HepG2 (cell line): ENCODE results near the gene HMGN4. TPM values are rescaled to one million over a fixed set of nuclear protein-coding genes. Genes with fewer than 3 reads are reported as not detected.

Experiments used
- ATAC-seq: fragments of 200-7000 bp; cut with Tn5 transposase; 3 replicates; pipeline ENCODE4 v1.9.1; 2020; ENCODE audit warnings: mild to moderate bottlenecking, moderate library complexity
- BruUV-seq: library from RNA; stranded (reverse); fragments of 400-500 nt; replicated peaks from 2 replicates; lab custom pipeline; 2021; lab: Mats Ljungman, UMichigan
- CTCF ChIA-PET: fragments of 300-600 bp; formaldehyde crosslinking; extraction: SDS; loops from one replicate; lab custom pipeline; 2021; ENCODE audit warnings: low total read pairs, inconsistent platforms, low intra/inter-chr PET ratio; lab: Yijun Ruan, JAX
- POLR2A ChIA-PET: fragments of 350-600 bp; sonication (Branson Sonifier 250); formaldehyde crosslinking; loops from one replicate; lab custom pipeline; 2020; ENCODE audit warnings: antibody characterized with exemption, inconsistent platforms; lab: Yijun Ruan, JAX
- DNase-seq: peaks from one replicate; pipeline ENCODE4 v3.0.0-alpha.2; 2015; ENCODE audit warnings: low spot score
- FAIRE-seq: peaks from 3 replicates; lab custom pipeline; 2011; peaks lifted over from hg19 to GRCh38; lab: Jason Lieb, UNC
- H2AFZ ChIP-seq: one replicate; pipeline ENCODE4 v1.6.1; 2011; ENCODE audit warnings: low read length, inconsistent platforms
- H3K27ac ChIP-seq: fragments of 300-600 bp; 3 replicates; pipeline ENCODE4 v1.8.0; 2011; ENCODE audit warnings: mixed run types, mild to moderate bottlenecking, mixed read lengths, low read length, inconsistent platforms; ENCODE audit not compliant: insufficient read depth; ENCODE audit errors: extremely low read length
- H3K27me3 ChIP-seq, 2 experiments: fragments of 200-600 bp in 1 of 2; 2 replicates in 1 of 2; 3 replicates in 1 of 2; pipeline versions ENCODE4 v1.6.0 to v1.8.0; 2011; ENCODE audit warnings: low read length in 2 of 2, mild to moderate bottlenecking in 2 of 2, moderate library complexity in 2 of 2, inconsistent platforms in 1 of 2; ENCODE audit not compliant: insufficient read depth in 2 of 2, control insufficient read depth in 1 of 2
- H3K36me3 ChIP-seq, 2 experiments: fragments of 200-600 bp in 1 of 2; replicated peaks in 1 of 2; 2 replicates in 1 of 2; 3 replicates in 1 of 2; pipeline versions ENCODE4 v1.5.1 to v1.8.0; 2011; ENCODE audit warnings: low read length in 2 of 2, inconsistent platforms in 1 of 2; ENCODE audit not compliant: insufficient read depth in 2 of 2, control insufficient read depth in 1 of 2
- H3K4me1 ChIP-seq: 2 replicates; pipeline ENCODE4 v1.5.1; 2012; ENCODE audit warnings: low read length, inconsistent platforms; ENCODE audit not compliant: insufficient read depth
- H3K4me2 ChIP-seq: 2 replicates; pipeline ENCODE4 v1.6.0; 2011; ENCODE audit warnings: low read depth, low read length, inconsistent platforms
- H3K4me3 ChIP-seq, 3 experiments: fragments of 200-600 bp in 1 of 3; sonication (generic), shearing (Covaris generic) in 1 of 3; replicated peaks in 1 of 3; 2 replicates each; pipeline ENCODE4 v1.5.1; 2011 to 2016; ENCODE audit warnings: low read length in 3 of 3, inconsistent platforms in 2 of 3, low read depth in 2 of 3, mild to moderate bottlenecking in 2 of 3, control low read depth in 1 of 3, mixed read lengths in 1 of 3; ENCODE audit not compliant: insufficient read depth in 1 of 3
- H3K79me2 ChIP-seq: one replicate; pipeline ENCODE4 v1.6.1; 2011; ENCODE audit warnings: low read length, inconsistent platforms; ENCODE audit not compliant: insufficient read depth
- H3K9ac ChIP-seq: 2 replicates; pipeline ENCODE4 v1.6.0; 2011; ENCODE audit warnings: mild to moderate bottlenecking, low read depth, low read length, inconsistent platforms; ENCODE audit not compliant: insufficient read depth
- H3K9me3 ChIP-seq: 2 replicates; pipeline ENCODE4 v1.5.1; 2012; ENCODE audit warnings: mild to moderate bottlenecking, low read length
- H4K20me1 ChIP-seq: 2 replicates; pipeline ENCODE4 v1.6.0; 2011; ENCODE audit warnings: inconsistent platforms, mild to moderate bottlenecking, low read length, moderate library complexity; ENCODE audit not compliant: insufficient read depth
- CENPBD1 ChIP-seq: sonication (generic); formaldehyde crosslinking; IDR thresholded peaks from 2 replicates; pipeline ENCODE4 v1.8.0; 2022; ENCODE audit warnings: missing genetic modification reagents, low read depth, mild to moderate bottlenecking, borderline replicate concordance
- CTCF ChIP-seq: sonication (generic); formaldehyde crosslinking; IDR thresholded peaks from 2 replicates; pipeline ENCODE4 v1.5.0; 2020; ENCODE audit warnings: mild to moderate bottlenecking, missing genetic modification reagents, moderate library complexity
- FLYWCH1 ChIP-seq: sonication (generic); formaldehyde crosslinking; IDR thresholded peaks from 2 replicates; pipeline ENCODE4 v1.8.1; 2023; ENCODE audit warnings: mild to moderate bottlenecking, missing genetic modification reagents
- GZF1 ChIP-seq: sonication (generic); formaldehyde crosslinking; IDR thresholded peaks from 2 replicates; pipeline ENCODE4 v1.5.1; 2020; ENCODE audit warnings: mild to moderate bottlenecking, missing genetic modification reagents
- HNRNPH1 ChIP-seq: fragments of 200-400 bp; formaldehyde crosslinking; optimal IDR thresholded peaks from 2 replicates; pipeline ENCODE3; 2017; ENCODE audit warnings: mild to moderate bottlenecking, low read depth, low read length
- ISX ChIP-seq: sonication (generic); formaldehyde crosslinking; conservative IDR thresholded peaks from 2 replicates; pipeline ENCODE4 v1.5.0; 2020; ENCODE audit warnings: missing genetic modification reagents
- MATR3 ChIP-seq: sonication (generic); formaldehyde crosslinking; IDR thresholded peaks from 2 replicates; pipeline ENCODE4 v1.4.0; 2020; ENCODE audit warnings: missing genetic modification reagents
- RXRB ChIP-seq: IDR thresholded peaks from 2 replicates; pipeline ENCODE4 v1.6.1; 2016; ENCODE audit warnings: borderline replicate concordance, missing genetic modification reagents, missing compliant biosample characterization
- SUZ12 ChIP-seq: fragments of 150-350 bp; IDR thresholded peaks from 2 replicates; pipeline ENCODE4 v1.6.1; 2014; ENCODE audit warnings: low read depth, low read length
- TMF1 ChIP-seq: sonication (generic); formaldehyde crosslinking; IDR thresholded peaks from 2 replicates; pipeline ENCODE4 v1.8.1; 2022; ENCODE audit warnings: low read depth, missing genetic modification reagents
- ZBTB43 ChIP-seq: sonication (generic); formaldehyde crosslinking; conservative IDR thresholded peaks from 2 replicates; pipeline ENCODE4 v1.4.0; 2020; ENCODE audit warnings: missing genetic modification reagents
- ZNF20 ChIP-seq: sonication (generic); formaldehyde crosslinking; IDR thresholded peaks from 2 replicates; pipeline ENCODE4 v1.4.0; 2020; ENCODE audit warnings: mild to moderate bottlenecking, moderate library complexity, missing genetic modification reagents
- ZNF30 ChIP-seq: sonication (generic); formaldehyde crosslinking; IDR thresholded peaks from 2 replicates; pipeline ENCODE4 v1.5.0; 2020; ENCODE audit warnings: mild to moderate bottlenecking, missing genetic modification reagents
- ZNF383 ChIP-seq: sonication (generic); formaldehyde crosslinking; IDR thresholded peaks from 2 replicates; pipeline ENCODE4 v1.4.0; 2020; ENCODE audit warnings: missing genetic modification reagents, mild to moderate bottlenecking, borderline replicate concordance
- ZNF605 ChIP-seq: sonication (generic); formaldehyde crosslinking; IDR thresholded peaks from 2 replicates; pipeline ENCODE4 v1.8.0; 2022; ENCODE audit warnings: mild to moderate bottlenecking, missing genetic modification reagents
- WGBS: methylation state at CpG from one replicate; pipeline ENCODE4 v1.1.6; 2017; ENCODE audit warnings: low lambda C conversion rate; 5-methylcytosine and 5-hydroxymethylcytosine counted together
- in situ Hi-C: cut with HindIII; loops from 2 replicates; pipeline ENCODE4 v1.10.0; 2017; ENCODE audit warnings: low pct_unique_long_range_greater_than_20kb; ENCODE audit not compliant: extremely low pct_ligation_motif_present
- intact Hi-C: fragments of 100-400 bp; cut with micrococcal nuclease; formaldehyde crosslinking; loops from one replicate; pipeline ENCODE4 v1.10.0; 2022; ENCODE audit not compliant: unreplicated experiment
- polyA plus RNA-seq, 8 experiments: library from polyadenylated mRNA; depleted of rRNA in 3 of 8; stranded (reverse) in 7 of 8; unstranded in 1 of 8; fragments of >200 nt; fragmentation: Illumina TruSeq in 4 of 8; extraction: Trizol in 4 of 8; gene quantifications; 2 replicates each; pipeline versions ENCODE4 v1.2.1 to v1.2.3, GENCODE V29; 2011 to 2016; ENCODE audit warnings: low read depth in 4 of 8, missing spikeins in 1 of 8, mixed read lengths in 1 of 8; ENCODE audit not compliant: insufficient read depth in 1 of 8
- total RNA-seq, 5 experiments: library from RNA; depleted of rRNA; stranded (reverse); fragments of >200 nt; fragmentation: Illumina TruSeq; extraction: Trizol; gene quantifications; 2 replicates each; pipeline ENCODE4 v1.2.3, GENCODE V29; 2016; ENCODE audit warnings: low read depth in 1 of 5
- TF ChIP-seq, protein P1 (sequence below): fragments of 450-650 bp; IDR thresholded peaks from 2 replicates; pipeline ENCODE4 v1.6.1; 2017
- TF ChIP-seq, protein P2 (sequence below): sonication (generic); formaldehyde crosslinking; IDR thresholded peaks from 2 replicates; pipeline ENCODE4 v1.4.0; 2020; ENCODE audit warnings: mild to moderate bottlenecking, low read depth, missing genetic modification reagents

HMGN4 gene
- total and polyA plus RNA-seq, 2 of the 13 experiments (the other 11 are each of a cell fraction or from before 2014, with no cell fraction given): 39.9 to 52.1 TPM

- in situ Hi-C loops: loop anchor here (5.0 kb wide), 1 partner anchor 218 kb away; no protein-coding TSS in a partner anchor
- peak; percentile 88 for DNase-seq
- Histone ChIP-seq H3K27me3 (no peaks in the 10 kb centered on the region; a peak in 1 of 5 replicates), H3K4me2 (peak overlapping the region; percentile 89), H3K9ac (peak overlapping the region; percentile 43), H3K27ac (peak overlapping the region; percentile 62), H3K36me3 (peaks cover 2 to 10% of the 10 kb centered on the region in 2 experiments; a peak in 3 of 5 replicates), H4K20me1 (no peaks in the 10 kb centered on the region), H3K9me3 (no peaks in the 10 kb centered on the region), H3K4me3 (peak overlapping the region; percentile 77 to 81 (median 80)), H2AFZ (peak overlapping the region; percentile 60), H3K4me1 (peaks cover 24% of the 10 kb centered on the region), H3K79me2 (no peaks in the 10 kb centered on the region)
- FAIRE-seq: no peak
- BruUV-seq: no TSS peak
- ChIA-PET POLR2A (interaction anchor here (0.9 to 5.7 kb wide), 7 partner anchors 11 to 333 kb away, joined by 3 to 68 read pairs (median 5); partner anchors contain the start of genes BTN2A2 and HMGN4), CTCF (interaction anchor here (0.8 kb wide), 1 partner anchor 130 kb away, joined by 3 read pairs; no protein-coding TSS in a partner anchor)
- intact Hi-C loops: loop anchor here (2.0 to 10.0 kb wide), 2 partner anchors 46 to 924 kb away; partner anchors contain the start of genes ABT1 and ZNF184
- 25% methylated on average over 32 of the region's 42 CpGs for WGBS
- peak; percentile 85 for ATAC-seq
- TF ChIP-seq GZF1 (CRISPR knock-in tag) (no peak), ISX (CRISPR knock-in tag) (no peak), HNRNPH1 (no peak), CENPBD1 (CRISPR knock-in tag) (no peak), RXRB (CRISPR knock-in tag) (peak; percentile 78; the same call in 1 of the 2 replicates), MATR3 (CRISPR knock-in tag) (no peak), SUZ12 (no peak), FLYWCH1 (no peak), TMF1 (CRISPR knock-in tag) (no peak), ZNF605 (no peak), ZNF20 (CRISPR knock-in tag) (no peak), ZBTB43 (CRISPR knock-in tag) (peak; percentile 31; the same call in 1 of the 2 replicates), CTCF (CRISPR knock-in tag) (peak; percentile 68), ZNF30 (CRISPR knock-in tag) (no peak; the same call in 1 of the 2 replicates), ZNF383 (CRISPR knock-in tag) (0 out of 2 replicates have a peak, but pooled peaks have one; percentile 81)
- TF ChIP-seq, protein P1, sequence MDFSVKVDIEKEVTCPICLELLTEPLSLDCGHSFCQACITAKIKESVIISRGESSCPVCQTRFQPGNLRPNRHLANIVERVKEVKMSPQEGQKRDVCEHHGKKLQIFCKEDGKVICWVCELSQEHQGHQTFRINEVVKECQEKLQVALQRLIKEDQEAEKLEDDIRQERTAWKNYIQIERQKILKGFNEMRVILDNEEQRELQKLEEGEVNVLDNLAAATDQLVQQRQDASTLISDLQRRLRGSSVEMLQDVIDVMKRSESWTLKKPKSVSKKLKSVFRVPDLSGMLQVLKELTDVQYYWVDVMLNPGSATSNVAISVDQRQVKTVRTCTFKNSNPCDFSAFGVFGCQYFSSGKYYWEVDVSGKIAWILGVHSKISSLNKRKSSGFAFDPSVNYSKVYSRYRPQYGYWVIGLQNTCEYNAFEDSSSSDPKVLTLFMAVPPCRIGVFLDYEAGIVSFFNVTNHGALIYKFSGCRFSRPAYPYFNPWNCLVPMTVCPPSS: no peak
- TF ChIP-seq, protein P2, sequence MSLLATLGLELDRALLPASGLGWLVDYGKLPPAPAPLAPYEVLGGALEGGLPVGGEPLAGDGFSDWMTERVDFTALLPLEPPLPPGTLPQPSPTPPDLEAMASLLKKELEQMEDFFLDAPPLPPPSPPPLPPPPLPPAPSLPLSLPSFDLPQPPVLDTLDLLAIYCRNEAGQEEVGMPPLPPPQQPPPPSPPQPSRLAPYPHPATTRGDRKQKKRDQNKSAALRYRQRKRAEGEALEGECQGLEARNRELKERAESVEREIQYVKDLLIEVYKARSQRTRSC (CRISPR knock-in tag): no peak
Observed at GRCh38 chr6:26550250-26550993, 12.3 kb downstream of the HMGN4 start.
